Transverse colon (tissue), 4 donors: ENCODE results near the gene BHLHE40.

ENCODE experiments used
- CTCF ChIP-seq, 5 experiments: fragments of 200-600 bp in 3 of 5; fragments of 450-650 bp in 2 of 5; sonication (generic) in 3 of 5; IDR thresholded peaks; 1 replicate in 2 of 5; 2 replicates in 3 of 5; pipeline ENCODE4 v1.5.1; 2016 to 2017; ENCODE audit warnings: antibody characterized with exemption in 5 of 5, inconsistent platforms in 3 of 5, mild to moderate bottlenecking in 2 of 5, moderate library complexity in 1 of 5
- EP300 ChIP-seq: sonication (generic); formaldehyde crosslinking; IDR thresholded peaks from one replicate; pipeline ENCODE4 v1.6.1; 2017; ENCODE audit warnings: antibody characterized with exemption, low read depth
- POLR2A ChIP-seq: fragments of 450-650 bp; IDR thresholded peaks from one replicate; pipeline ENCODE4 v1.6.1; 2016; ENCODE audit warnings: antibody characterized with exemption, mild to moderate bottlenecking, moderate library complexity
- POLR2AphosphoS5 ChIP-seq, 3 donors: sonication (generic); formaldehyde crosslinking; IDR thresholded peaks; one replicate each; pipeline ENCODE4 v1.6.1; 2016; ENCODE audit warnings: antibody characterized with exemption in 3 of 3

DNA sequence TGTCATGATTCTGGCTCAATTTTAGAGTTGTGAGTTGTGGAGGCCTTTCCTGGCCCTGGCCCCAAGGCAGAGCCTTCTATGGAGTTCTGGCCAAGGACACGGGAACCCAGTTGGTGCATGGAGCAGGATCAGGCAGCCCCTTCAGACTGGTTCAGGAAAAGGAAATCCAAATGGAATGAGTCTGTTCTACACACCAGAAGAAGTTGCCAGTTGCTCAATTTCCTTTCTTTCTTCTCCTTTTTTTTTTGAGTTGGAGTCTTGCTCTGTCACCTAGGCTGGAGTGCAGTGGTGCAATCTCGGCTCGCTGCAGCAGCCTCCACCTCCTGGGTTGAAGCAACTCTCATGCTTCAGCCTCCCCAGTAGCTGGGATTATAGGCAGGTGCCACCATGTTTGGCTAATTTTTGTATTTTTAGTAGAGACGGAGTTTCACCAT, 28.9 kb upstream of the BHLHE40 start:
- TF ChIP-seq POLR2A (no peak), CTCF (IDR thresholded peaks at IDR 0.05) (no peak), EP300 (no peak), POLR2AphosphoS5 (IDR thresholded peaks at IDR 0.05) (no peak)
